ENCODE measurements around the gene LIN37. TPM values are rescaled to one million over a fixed set of nuclear protein-coding genes. Genes with fewer than 3 reads are reported as not detected.

Gene LIN37
- total RNA-seq, 1 experiment from 2014 or later: 10.1 TPM

DNA sequence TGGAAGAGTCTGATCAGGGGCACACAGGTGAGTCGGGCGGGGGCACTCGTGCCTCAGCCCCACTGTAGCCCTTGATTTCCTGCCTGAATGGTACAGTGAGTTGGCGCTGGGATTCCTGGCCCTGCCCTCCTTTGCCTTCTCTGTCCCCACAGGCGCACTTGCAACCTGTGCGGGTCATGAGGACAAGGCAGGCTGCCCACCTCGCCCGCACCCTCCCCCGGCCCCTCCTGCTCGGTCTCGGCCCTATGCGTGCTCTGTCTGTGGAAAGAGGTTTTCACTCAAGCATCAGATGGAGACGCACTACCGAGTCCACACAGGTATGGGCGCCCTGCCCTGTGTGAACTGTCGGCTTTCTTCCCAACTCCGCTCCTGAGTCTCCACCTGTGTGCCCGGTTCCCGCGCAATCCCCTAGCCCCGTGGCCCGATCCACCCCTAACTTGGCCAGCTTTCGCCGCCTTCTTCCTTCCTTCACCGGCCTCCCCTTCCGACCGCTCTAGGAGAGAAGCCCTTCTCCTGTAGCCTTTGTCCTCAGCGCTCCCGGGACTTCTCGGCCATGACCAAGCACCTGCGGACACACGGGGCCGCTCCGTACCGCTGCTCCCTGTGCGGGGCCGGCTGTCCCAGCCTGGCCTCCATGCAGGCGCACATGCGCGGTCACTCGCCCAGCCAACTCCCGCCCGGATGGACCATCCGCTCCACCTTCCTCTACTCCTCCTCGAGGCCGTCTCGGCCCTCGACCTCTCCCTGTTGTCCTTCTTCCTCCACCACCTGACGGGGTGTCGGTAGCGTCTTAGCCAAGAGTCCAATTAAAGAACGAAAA lies 32.2 kb upstream of the LIN37 start:
- no peak for DNase-seq (ENCODE audit: low read depth, low spot score)

More for the DNA sequence above, 32.2 kb upstream of the LIN37 start:
- H3K36me3 ChIP-seq (ENCODE audit: control insufficient read depth in 1 of 2, insufficient read depth in 2 of 2, low read length in 2 of 2): peaks cover 5 to 11% of the 10 kb centered on the region in 2 experiments; a peak in 3 of 4 replicates
- H2AFZ ChIP-seq (ENCODE audit: low read depth, low read length, poor library complexity, severe bottlenecking): no peak overlapping the region
- BruUV-seq (replicated peaks): no TSS peak
- peak overlapping the region; percentile 85 for H3K27ac ChIP-seq (ENCODE audit: low read depth, low read length)
- TF ChIP-seq TCF7L2 (IDR thresholded peaks at IDR 0.05; ENCODE audit: borderline replicate concordance, extremely low read depth, insufficient read depth, insufficient read length): no peak
- TF ChIP-seq, protein P1, sequence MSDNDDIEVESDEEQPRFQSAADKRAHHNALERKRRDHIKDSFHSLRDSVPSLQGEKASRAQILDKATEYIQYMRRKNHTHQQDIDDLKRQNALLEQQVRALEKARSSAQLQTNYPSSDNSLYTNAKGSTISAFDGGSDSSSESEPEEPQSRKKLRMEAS (IDR thresholded peaks at IDR 0.05): peak; percentile 90
- TF ChIP-seq ELF1 (IDR thresholded peaks at IDR 0.05; ENCODE audit: borderline replicate concordance, low read depth): no peak
- TF ChIP-seq POLR2AphosphoS5 (IDR thresholded peaks at IDR 0.05; ENCODE audit: low read depth, low read length): 0 out of 2 replicates have a peak, but pooled peaks have one; percentile 8
- peak; percentile 76 for TF ChIP-seq POLR2A (IDR thresholded peaks at IDR 0.05; ENCODE audit: borderline replicate concordance, extremely low read depth, insufficient read depth, insufficient read length)
- TF ChIP-seq YY1 (IDR thresholded peaks at IDR 0.05; ENCODE audit: extremely low read depth, insufficient replicate concordance, low read depth, low read length): peak; percentile 54
- no peak for TF ChIP-seq EZH2phosphoT487 (IDR thresholded peaks at IDR 0.05; ENCODE audit: borderline replicate concordance)
- TF ChIP-seq ZBTB33 (IDR thresholded peaks at IDR 0.05; ENCODE audit: extremely low read depth, insufficient replicate concordance, low read length): no peak
- TF ChIP-seq ATF3 (IDR thresholded peaks at IDR 0.05): no peak
- TF ChIP-seq REST (IDR thresholded peaks at IDR 0.05; ENCODE audit: low read depth): no peak
- peaks cover 33% of the 10 kb centered on the region for H3K79me2 ChIP-seq (ENCODE audit: insufficient read depth, low read length)
- RAD21 ChIA-PET (ENCODE audit: low non-redundant PET in 1 of 2, low total read pairs in 2 of 2, uncharacterized antibody in 2 of 2, unreplicated experiment in 2 of 2): no interaction called here
- peak overlapping the region; percentile 81 for H3K4me2 ChIP-seq (ENCODE audit: low read length)
- no peaks in the 10 kb centered on the region for H4K20me1 ChIP-seq (ENCODE audit: insufficient read depth)
- H3K9ac ChIP-seq (ENCODE audit: low read length): peak overlapping the region; percentile 91
- H3K27me3 ChIP-seq (ENCODE audit: insufficient read depth, low read length): no peaks in the 10 kb centered on the region
- no peaks in the 10 kb centered on the region for H3K9me2 ChIP-seq (ENCODE audit: insufficient read depth)
- POLR2A ChIA-PET: no interaction called here
- no peaks in the 10 kb centered on the region for H3K9me3 ChIP-seq (ENCODE audit: control insufficient read depth in 1 of 2, insufficient read depth in 1 of 2, low read depth in 1 of 2, low read length in 2 of 2)
- intact Hi-C loops (cut with micrococcal nuclease): loop anchor here (1.0 to 10.0 kb wide), 3 partner anchors 22 to 361 kb away; partner anchors contain the start of gene FFAR3
- peak overlapping the region; percentile 89 to 94 for H3K4me3 ChIP-seq (replicated peaks in 1 of 2; ENCODE audit: low read depth in 1 of 2, low read length in 2 of 2)
- CTCF ChIA-PET: no interaction called here
- peak; percentile 37 for ATAC-seq
- H3K4me1 ChIP-seq (ENCODE audit: control insufficient read depth in 1 of 2, insufficient read depth in 2 of 2, low read length in 2 of 2): peaks cover 16 to 35% of the 10 kb centered on the region in 2 experiments

Measured in HCT116 (cell line).